ENCODE data around the gene LSM14B.
"Not testable (repeated sequence)": the region's sequence is repeated elsewhere in the genome, so short reads cannot be mapped to it uniquely, and the experiment has no call there.

Gene LSM14B

GRCh38 chr20:62121776-62122653 lies at the start of gene LSM14B:
Gene LSM14B, plus strand, starts transcription at chr20:62122475. Its CDS starts 192 bp downstream, at chr20:62122667.
- DNase-seq (ENCODE audit: low read depth): peak; percentile 93

GRCh38 chr20:62073323-62073722 lies 49.0 kb upstream of the LSM14B start:
- no peak for DNase-seq (ENCODE audit: low read depth)

- no peak for DNase-seq (ENCODE audit: low read depth)
These were observed 43.1 kb upstream of the LSM14B start for GRCh38 chr20:62079166-62079565.

- DNase-seq (ENCODE audit: low read depth): no peak
These were observed 41.9 kb upstream of the LSM14B start for GRCh38 chr20:62080249-62080990.

- DNase-seq (ENCODE audit: low read depth): no peak
These were observed 39.0 kb upstream of the LSM14B start for GRCh38 chr20:62083312-62083711.

GRCh38 chr20:62084224-62084623 lies 38.1 kb upstream of the LSM14B start:
- not testable (repeated sequence) for DNase-seq (ENCODE audit: low read depth)

- DNase-seq (ENCODE audit: low read depth): no peak
These were observed 37.1 kb upstream of the LSM14B start for GRCh38 chr20:62085206-62085605.

GRCh38 chr20:62087227-62087626 lies 35.0 kb upstream of the LSM14B start:
- no peak for DNase-seq (ENCODE audit: low read depth)

GRCh38 chr20:62087632-62088031 lies 34.6 kb upstream of the LSM14B start:
- no peak for DNase-seq (ENCODE audit: low read depth)

GRCh38 chr20:62088258-62089127 lies 33.8 kb upstream of the LSM14B start:
- peak; percentile 52 for DNase-seq (ENCODE audit: low read depth)

GRCh38 chr20:62089393-62089792 lies 32.9 kb upstream of the LSM14B start:
- DNase-seq (ENCODE audit: low read depth): no peak

- DNase-seq (ENCODE audit: low read depth): no peak
These were observed 25.6 kb upstream of the LSM14B start for GRCh38 chr20:62096421-62097380.

- no peak for DNase-seq (ENCODE audit: low read depth)
These were observed 24.3 kb upstream of the LSM14B start for GRCh38 chr20:62097881-62098407.

GRCh38 chr20:62101078-62101477 lies 21.2 kb upstream of the LSM14B start:
- DNase-seq (ENCODE audit: low read depth): no peak

- no peak for DNase-seq (ENCODE audit: low read depth)
These were observed 18.6 kb upstream of the LSM14B start for GRCh38 chr20:62103508-62104233.

- no peak for DNase-seq (ENCODE audit: low read depth)
These were observed 18.0 kb upstream of the LSM14B start for GRCh38 chr20:62104234-62104789.

- peak; percentile 44 for DNase-seq (ENCODE audit: low read depth)
These were observed 17.4 kb upstream of the LSM14B start for GRCh38 chr20:62104791-62105345.

- no peak for DNase-seq (ENCODE audit: low read depth)
These were observed 16.7 kb upstream of the LSM14B start for GRCh38 chr20:62105592-62105991.

GRCh38 chr20:62111148-62111547 lies 11.1 kb upstream of the LSM14B start:
- DNase-seq (ENCODE audit: low read depth): no peak
